WTC11 (cell line): ENCODE data around the gene BCL7A. TPM values are rescaled to one million over a fixed set of nuclear protein-coding genes. Genes with fewer than 3 reads are reported as not detected.

Source experiments
- ATAC-seq: fragments of 200-7000 bp; cut with Tn5 transposase; 2 replicates; pipeline ENCODE4 v1.10.0; 2021; ENCODE audit warnings: mild to moderate bottlenecking, moderate library complexity
- CTCF ChIA-PET: fragments of 300-600 bp; sonication (Branson Sonifier 250); formaldehyde crosslinking; loops from one replicate; lab custom pipeline; 2021; ENCODE audit warnings: antibody characterized with exemption; lab: Charles Lee
- POLR2A ChIA-PET: fragments of 350-600 bp; sonication (Branson Sonifier 250); formaldehyde crosslinking; loops from one replicate; lab custom pipeline; 2021; ENCODE audit warnings: antibody characterized with exemption; lab: Charles Lee
- DNase-seq: peaks from one replicate; pipeline ENCODE4 v3.0.0; 2021; ENCODE audit warnings: low spot score
- H3K27ac Mint-ChIP-seq: 2 replicates; pipeline ENCODE4 v1.8.0; 2021; ENCODE audit warnings: mixed read lengths
- H3K27me3 Mint-ChIP-seq: 2 replicates; pipeline ENCODE4 v1.8.0; 2021; ENCODE audit warnings: low read depth, mild to moderate bottlenecking, moderate library complexity, mixed read lengths
- H3K36me3 Mint-ChIP-seq: 2 replicates; pipeline ENCODE4 v1.8.0; 2021; ENCODE audit warnings: mixed read lengths
- H3K4me1 Mint-ChIP-seq: 2 replicates; pipeline ENCODE4 v1.8.0; 2022; ENCODE audit warnings: mixed read lengths
- H3K4me3 Mint-ChIP-seq: 2 replicates; pipeline ENCODE4 v1.8.0; 2021; ENCODE audit warnings: mild to moderate bottlenecking, moderate library complexity, mixed read lengths
- H3K9me3 Mint-ChIP-seq: 2 replicates; pipeline ENCODE4 v1.8.0; 2021; ENCODE audit warnings: mixed read lengths
- AR ChIP-seq: fragments of 250-450 bp; sonication (Bioruptor Pico); IDR thresholded peaks from 2 replicates; pipeline ENCODE4 v1.9.0; 2021; ENCODE audit warnings: mild to moderate bottlenecking
- CDX4 ChIP-seq: fragments of 250-450 bp; sonication (Bioruptor Pico); IDR thresholded peaks from 2 replicates; pipeline ENCODE4 v1.9.0; 2021; ENCODE audit warnings: moderate library complexity, mild to moderate bottlenecking, inconsistent platforms, borderline replicate concordance
- EMX1 ChIP-seq: fragments of 250-450 bp; sonication (Bioruptor Pico); IDR thresholded peaks from 2 replicates; pipeline ENCODE4 v1.8.0; 2021; ENCODE audit warnings: mild to moderate bottlenecking
- ERG ChIP-seq: fragments of 250-450 bp; sonication (Bioruptor Pico); IDR thresholded peaks from 2 replicates; pipeline ENCODE4 v1.8.0; 2021; ENCODE audit warnings: mild to moderate bottlenecking
- FOXJ3 ChIP-seq: sonication (generic); formaldehyde crosslinking; IDR thresholded peaks from 2 replicates; pipeline ENCODE4 v1.9.0; 2021; ENCODE audit warnings: missing genetic modification reagents, mild to moderate bottlenecking, borderline replicate concordance
- FOXK1 ChIP-seq: sonication (generic); formaldehyde crosslinking; IDR thresholded peaks from 2 replicates; pipeline ENCODE4 v1.8.0; 2022; ENCODE audit warnings: mild to moderate bottlenecking, moderate library complexity, missing genetic modification reagents
- GTF2I ChIP-seq: fragments of 250-450 bp; sonication (Bioruptor Pico); conservative IDR thresholded peaks from 2 replicates; pipeline ENCODE4 v1.4.0; 2021; ENCODE audit warnings: mild to moderate bottlenecking
- IRF2 ChIP-seq: sonication (generic); formaldehyde crosslinking; IDR thresholded peaks from 2 replicates; pipeline ENCODE4 v1.8.0; 2022; ENCODE audit warnings: low read depth, missing genetic modification reagents, borderline replicate concordance
- JUN ChIP-seq: sonication (generic); formaldehyde crosslinking; IDR thresholded peaks from 2 replicates; pipeline ENCODE4 v1.8.0; 2023; ENCODE audit warnings: mild to moderate bottlenecking, missing genetic modification reagents
- KAT7 ChIP-seq: sonication (generic); formaldehyde crosslinking; IDR thresholded peaks from 2 replicates; pipeline ENCODE4 v1.8.1; 2023; ENCODE audit warnings: missing genetic modification reagents, mild to moderate bottlenecking, borderline replicate concordance
- NFATC4 ChIP-seq: fragments of 250-450 bp; sonication (Bioruptor Pico); IDR thresholded peaks from 2 replicates; pipeline ENCODE4 v1.9.0; 2021; ENCODE audit warnings: mild to moderate bottlenecking
- OVOL2 ChIP-seq: fragments of 250-450 bp; sonication (Bioruptor Pico); IDR thresholded peaks from 2 replicates; pipeline ENCODE4 v1.9.0; 2021; ENCODE audit warnings: mild to moderate bottlenecking, borderline replicate concordance
- PRRX2 ChIP-seq: fragments of 250-450 bp; sonication (Bioruptor Pico); IDR thresholded peaks from 2 replicates; pipeline ENCODE4 v1.8.0; 2021; ENCODE audit warnings: mild to moderate bottlenecking
- SOX15 ChIP-seq: fragments of 250-450 bp; sonication (Bioruptor Pico); IDR thresholded peaks from 2 replicates; pipeline ENCODE4 v1.9.0; 2021; ENCODE audit warnings: mild to moderate bottlenecking
- TEAD1 ChIP-seq: sonication (generic); formaldehyde crosslinking; IDR thresholded peaks from 2 replicates; pipeline ENCODE4 v1.8.0; 2022; ENCODE audit warnings: mild to moderate bottlenecking, missing genetic modification reagents
- TP53 ChIP-seq: sonication (generic); formaldehyde crosslinking; IDR thresholded peaks from 2 replicates; pipeline ENCODE4 v1.8.1; 2023; ENCODE audit warnings: mild to moderate bottlenecking, missing genetic modification reagents
- USF2 ChIP-seq: sonication (generic); formaldehyde crosslinking; IDR thresholded peaks from 2 replicates; pipeline ENCODE4 v1.8.1; 2023; ENCODE audit warnings: mild to moderate bottlenecking, missing genetic modification reagents, moderate library complexity
- ZBTB21 ChIP-seq: sonication (generic); formaldehyde crosslinking; IDR thresholded peaks from 2 replicates; pipeline ENCODE4 v1.8.1; 2023; ENCODE audit warnings: mild to moderate bottlenecking, missing genetic modification reagents, borderline replicate concordance
- ZNF121 ChIP-seq: sonication (generic); formaldehyde crosslinking; IDR thresholded peaks from 2 replicates; pipeline ENCODE4 v1.8.0; 2023; ENCODE audit warnings: missing genetic modification reagents
- ZNF219 ChIP-seq: sonication (generic); formaldehyde crosslinking; IDR thresholded peaks from 2 replicates; pipeline ENCODE4 v1.8.0; 2023; ENCODE audit warnings: missing genetic modification reagents, mild to moderate bottlenecking, borderline replicate concordance
- ZNF317 ChIP-seq: sonication (generic); formaldehyde crosslinking; IDR thresholded peaks from 2 replicates; pipeline ENCODE4 v1.8.1; 2023; ENCODE audit warnings: low read depth, mild to moderate bottlenecking, moderate library complexity, missing genetic modification reagents, borderline replicate concordance
- ZNF396 ChIP-seq: fragments of 250-450 bp; sonication (Bioruptor Pico); IDR thresholded peaks from 2 replicates; pipeline ENCODE4 v1.8.0; 2021; ENCODE audit warnings: mild to moderate bottlenecking, moderate library complexity, borderline replicate concordance
- total RNA-seq: library from RNA; stranded (reverse); gene quantifications from 3 replicates; pipeline ENCODE4 v1.2.3, GENCODE V29; 2021

The BCL7A gene
- total RNA-seq, 1 experiment from 2014 or later = 19.7 TPM

- Mint-ChIP-seq H3K4me3 (no peak overlapping the region), H3K27ac (no peak overlapping the region), H3K27me3 (no peaks in the 10 kb centered on the region; the same call in 1 of the 2 replicates), H3K4me1 (peaks cover 6% of the 10 kb centered on the region), H3K9me3 (peaks cover 3% of the 10 kb centered on the region)
- CTCF ChIA-PET = interaction anchor here (0.7 kb wide), 1 partner anchor 150 kb away, joined by 3 read pairs; no protein-coding TSS in a partner anchor
- no peak for ATAC-seq
- TF ChIP-seq ZNF396 (CRISPR knock-in tag) (no peak), ZNF317 (CRISPR knock-in tag) (no peak), ZNF219 (CRISPR knock-in tag) (no peak), JUN (CRISPR knock-in tag) (no peak), OVOL2 (CRISPR knock-in tag) (no peak), ERG (CRISPR knock-in tag) (no peak), EMX1 (CRISPR knock-in tag) (no peak), FOXK1 (CRISPR knock-in tag) (no peak), USF2 (no peak), NFATC4 (no peak), PRRX2 (CRISPR knock-in tag) (no peak), KAT7 (CRISPR knock-in tag) (no peak), AR (CRISPR knock-in tag) (no peak), SOX15 (no peak), TP53 (no peak), CDX4 (no peak), IRF2 (CRISPR knock-in tag) (no peak), FOXJ3 (CRISPR knock-in tag) (no peak)
- TF ChIP-seq, all 79 proteins: peak for 0
- no peaks in the 10 kb centered on the region for H3K36me3 Mint-ChIP-seq
- no peak for DNase-seq
- POLR2A ChIA-PET = interaction anchor here (1.2 kb wide), 1 partner anchor 24 kb away, joined by 3 read pairs; the partner anchor contains the start of gene BCL7A
These were observed 24.6 kb upstream of the BCL7A start for GRCh38 chr12:121996945-121997612.

- Mint-ChIP-seq H3K27ac (peak overlapping the region; percentile 85), H3K27me3 (no peaks in the 10 kb centered on the region; the same call in 1 of the 2 replicates), H3K4me1 (peaks cover 6% of the 10 kb centered on the region), H3K4me3 (no peak overlapping the region), H3K9me3 (peaks cover 3% of the 10 kb centered on the region), H3K36me3 (no peaks in the 10 kb centered on the region)
- DNase-seq (no peak), ATAC-seq (peak; percentile 51)
- TF ChIP-seq ZBTB21 (CRISPR knock-in tag) = no peak
- 0 out of 2 replicates have a peak, but pooled peaks have one; percentile 47 for TF ChIP-seq TEAD1 (CRISPR knock-in tag)
- TF ChIP-seq TP53 = no peak
- TF ChIP-seq GTF2I (CRISPR knock-in tag) = peak; percentile 91
- TF ChIP-seq ZNF121 (CRISPR knock-in tag) = peak; percentile 97
- CTCF ChIA-PET = no interaction called here
- POLR2A ChIA-PET = no interaction called here
These were observed 20.0 kb upstream of the BCL7A start for GRCh38 chr12:122001466-122002209.
